ENCODE results near the gene ABCB8.

- TF ChIP-seq POLR2A (IDR thresholded peaks at IDR 0.05; ENCODE audit: low read length) (no peak), GATA1 (IDR thresholded peaks at IDR 0.05; ENCODE audit: low read depth, low read length) (no peak)
Observed at GRCh38 chr7:151078233-151079040, 50.2 kb downstream of the ABCB8 start.
